Measurements from ENCODE around the gene RAPGEF5.

Gene RAPGEF5

GRCh38 chr7:22346383-22347107 is 10.4 kb downstream of the RAPGEF5 start:
- DNase-seq (ENCODE audit: low spot score): no peak

- no peak for DNase-seq (ENCODE audit: low spot score)
These were observed 12.3 kb downstream of the RAPGEF5 start for GRCh38 chr7:22344655-22345054.

- no peak for DNase-seq (ENCODE audit: low spot score)
These were observed 13.3 kb downstream of the RAPGEF5 start for GRCh38 chr7:22343612-22344011.

- DNase-seq (ENCODE audit: low spot score): no peak
These were observed 13.9 kb downstream of the RAPGEF5 start for GRCh38 chr7:22343071-22343470.

- no peak for DNase-seq (ENCODE audit: low spot score)
These were observed 17.1 kb downstream of the RAPGEF5 start for GRCh38 chr7:22339725-22340390.

GRCh38 chr7:22338877-22339276 is 18.1 kb downstream of the RAPGEF5 start:
- DNase-seq (ENCODE audit: low spot score): no peak

- no peak for DNase-seq (ENCODE audit: low spot score)
These were observed 18.5 kb downstream of the RAPGEF5 start for GRCh38 chr7:22338411-22338810.

- DNase-seq (ENCODE audit: low spot score): no peak
These were observed 23.2 kb downstream of the RAPGEF5 start for GRCh38 chr7:22333680-22334141.

GRCh38 chr7:22332461-22332870 is 24.5 kb downstream of the RAPGEF5 start:
- no peak for DNase-seq (ENCODE audit: low spot score)

GRCh38 chr7:22331704-22332103 is 25.2 kb downstream of the RAPGEF5 start:
- no peak for DNase-seq (ENCODE audit: low spot score)

GRCh38 chr7:22330903-22331302 is 26.1 kb downstream of the RAPGEF5 start:
- no peak for DNase-seq (ENCODE audit: low spot score)

- no peak for DNase-seq (ENCODE audit: low spot score)
These were observed 27.0 kb downstream of the RAPGEF5 start for GRCh38 chr7:22329816-22330524.

GRCh38 chr7:22326181-22326580 is 30.8 kb downstream of the RAPGEF5 start:
- DNase-seq (ENCODE audit: low spot score): no peak

GRCh38 chr7:22325671-22326070 is 31.3 kb downstream of the RAPGEF5 start:
- DNase-seq (ENCODE audit: low spot score): no peak

GRCh38 chr7:22323714-22324113 is 33.2 kb downstream of the RAPGEF5 start:
- DNase-seq (ENCODE audit: low spot score): no peak

- DNase-seq (ENCODE audit: low spot score): no peak
These were observed 36.5 kb downstream of the RAPGEF5 start for GRCh38 chr7:22320416-22320815.

GRCh38 chr7:22319424-22320403 is 37.2 kb downstream of the RAPGEF5 start:
- DNase-seq (ENCODE audit: low spot score): no peak

GRCh38 chr7:22318376-22318775 is 38.6 kb downstream of the RAPGEF5 start:
- DNase-seq (ENCODE audit: low spot score): no peak

- no peak for DNase-seq (ENCODE audit: low spot score)
These were observed 39.3 kb downstream of the RAPGEF5 start for GRCh38 chr7:22317632-22318031.

- no peak for DNase-seq (ENCODE audit: low spot score)
These were observed 40.0 kb downstream of the RAPGEF5 start for GRCh38 chr7:22316914-22317313.

GRCh38 chr7:22307816-22308215 is 49.1 kb downstream of the RAPGEF5 start:
- DNase-seq (ENCODE audit: low spot score): no peak

- DNase-seq (ENCODE audit: low spot score): no peak
These were observed 51.2 kb downstream of the RAPGEF5 start for GRCh38 chr7:22305706-22306105.
